ENCODE measurements around the gene TMC5. TPM values are rescaled to one million over a fixed set of nuclear protein-coding genes. Genes with fewer than 3 reads are reported as not detected.

The TMC5 gene
- total RNA-seq, 2 donors from 2014 or later: 1.3 to 2.2 TPM

DNA sequence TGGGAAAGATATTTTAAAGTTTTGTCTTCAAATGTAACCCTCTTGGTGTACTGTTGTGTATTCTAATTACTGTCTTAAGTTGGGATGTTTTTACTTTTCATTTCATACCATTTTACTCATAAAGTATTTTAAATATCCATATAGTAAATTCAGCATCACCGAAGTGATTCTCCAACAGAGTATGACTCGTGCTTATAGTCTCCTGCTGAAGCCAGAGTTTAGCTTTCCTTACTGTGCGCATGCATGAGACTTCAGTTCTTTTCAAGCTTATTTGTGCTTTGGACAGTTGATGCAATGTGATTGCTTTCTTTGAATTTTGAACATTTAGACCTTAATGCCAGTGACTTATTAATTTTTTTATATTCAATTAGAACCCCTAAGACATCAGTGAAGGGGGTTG is 130.5 kb downstream of the TMC5 start:
- 93 to 95% methylated on average over 3 of the region's 3 CpGs for WGBS, 2 experiments (ENCODE audit: insufficient coverage in 1 of 2, insufficient read length in 1 of 2)
- Histone ChIP-seq H3K9ac (ENCODE audit: extremely low read depth, low read length, poor library complexity, severe bottlenecking) (no peak overlapping the region), H3K4me1 (ENCODE audit: control insufficient read depth, insufficient read depth, low read length) (no peaks in the 10 kb centered on the region), H3K36me3 (ENCODE audit: control insufficient read depth, insufficient read depth, low read length) (peaks cover 92% of the 10 kb centered on the region), H3K9me3 (ENCODE audit: control insufficient read depth, low read length) (peaks cover 20% of the 10 kb centered on the region), H3K4me3 (ENCODE audit: low read length) (no peak overlapping the region), H3K27me3 (ENCODE audit: control insufficient read depth, insufficient read depth, low read length, poor library complexity, severe bottlenecking) (no peaks in the 10 kb centered on the region), H3K27ac (ENCODE audit: low read depth, low read length) (no peak overlapping the region)
- TF ChIP-seq, protein P1, sequence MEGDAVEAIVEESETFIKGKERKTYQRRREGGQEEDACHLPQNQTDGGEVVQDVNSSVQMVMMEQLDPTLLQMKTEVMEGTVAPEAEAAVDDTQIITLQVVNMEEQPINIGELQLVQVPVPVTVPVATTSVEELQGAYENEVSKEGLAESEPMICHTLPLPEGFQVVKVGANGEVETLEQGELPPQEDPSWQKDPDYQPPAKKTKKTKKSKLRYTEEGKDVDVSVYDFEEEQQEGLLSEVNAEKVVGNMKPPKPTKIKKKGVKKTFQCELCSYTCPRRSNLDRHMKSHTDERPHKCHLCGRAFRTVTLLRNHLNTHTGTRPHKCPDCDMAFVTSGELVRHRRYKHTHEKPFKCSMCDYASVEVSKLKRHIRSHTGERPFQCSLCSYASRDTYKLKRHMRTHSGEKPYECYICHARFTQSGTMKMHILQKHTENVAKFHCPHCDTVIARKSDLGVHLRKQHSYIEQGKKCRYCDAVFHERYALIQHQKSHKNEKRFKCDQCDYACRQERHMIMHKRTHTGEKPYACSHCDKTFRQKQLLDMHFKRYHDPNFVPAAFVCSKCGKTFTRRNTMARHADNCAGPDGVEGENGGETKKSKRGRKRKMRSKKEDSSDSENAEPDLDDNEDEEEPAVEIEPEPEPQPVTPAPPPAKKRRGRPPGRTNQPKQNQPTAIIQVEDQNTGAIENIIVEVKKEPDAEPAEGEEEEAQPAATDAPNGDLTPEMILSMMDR (conservative IDR thresholded peaks at IDR 0.05): no peak
- DNase-seq: no peak
- Mint-ChIP-seq H3K27me3 (ENCODE audit: insufficient read depth) (no peaks in the 10 kb centered on the region), H3K9me3 (peaks cover 12% of the 10 kb centered on the region), H3K36me3 (ENCODE audit: low read depth) (peaks cover 54% of the 10 kb centered on the region), H3K4me1 (no peaks in the 10 kb centered on the region), H3K27ac (no peak overlapping the region), H3K4me3 (no peak overlapping the region)

Other genes starting within 250 kb of the TMC5 start
- 10 to 100 TPM; 11.2 to 11.5 TPM for gene SYT17, start 249.6 kb upstream of the TMC5 start, total RNA-seq
- 1 to 10 TPM; 1.6 to 1.9 TPM for gene CLEC19A, start 132.2 kb upstream of the TMC5 start, total RNA-seq
- gene GDE1, start 104.2 kb downstream of the TMC5 start, total RNA-seq: 10 to 100 TPM; 49.9 to 56.5 TPM
- 10 to 100 TPM; 16.5 to 24.0 TPM for gene CCP110, start 106.1 kb downstream of the TMC5 start, total RNA-seq
- gene VPS35L, start 137.8 kb downstream of the TMC5 start, total RNA-seq: 10 to 100 TPM; 61.5 to 82.0 TPM

Measured in endodermal cell (in vitro differentiated cells).